Measurements from ENCODE around the gene CHPF2.
A peak's percentile ranks its signal among the peaks of the same experiment; 100 is the strongest.

CHPF2 gene

DNA sequence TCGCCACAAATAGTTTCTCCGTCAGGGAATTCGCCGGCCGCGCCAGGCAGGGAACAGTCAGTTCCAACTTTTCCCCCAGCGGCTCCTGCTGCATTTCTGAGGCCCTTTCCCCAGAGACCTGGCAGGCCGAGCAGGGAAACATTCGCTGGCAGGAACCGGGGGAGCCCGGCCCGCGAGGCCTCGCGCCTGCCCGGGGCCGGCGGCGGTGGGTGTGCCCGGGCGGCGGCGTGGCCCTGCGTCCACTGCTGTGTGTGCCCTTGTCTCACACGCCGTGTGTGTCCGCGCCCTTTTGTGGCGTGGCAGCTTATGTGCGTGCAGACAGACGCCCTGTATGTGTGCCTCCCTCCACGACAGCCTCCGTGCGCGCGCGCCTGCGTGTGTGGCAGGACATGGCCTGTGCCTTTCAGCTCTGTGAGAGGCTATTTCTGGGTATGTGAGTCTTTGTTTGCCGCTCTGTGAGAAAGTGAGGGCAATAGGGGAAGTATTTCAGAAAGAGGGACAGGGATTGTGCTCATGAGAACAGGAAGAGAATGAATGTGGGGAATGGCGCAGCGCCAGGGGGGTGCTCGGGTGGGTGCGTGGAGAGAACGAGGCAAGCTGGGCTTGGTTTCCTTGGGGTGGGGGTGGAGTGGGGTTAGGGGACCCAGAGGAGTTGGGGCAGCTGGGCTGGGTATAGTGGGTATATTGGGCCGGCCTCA lies 16.9 kb downstream of the CHPF2 start:
- Histone ChIP-seq H3K27ac (ENCODE audit: low read depth, low read length) (peak overlapping the region; percentile 67), H3K79me1 (ENCODE audit: low read length) (no peaks in the 10 kb centered on the region), H3K18ac (ENCODE audit: low read length) (peak overlapping the region; percentile 3), H3K9ac (ENCODE audit: low read length) (peak overlapping the region; percentile 85), H3K4me3 (ENCODE audit: low read length) (no peak overlapping the region), H3K56ac (ENCODE audit: low read length) (peak overlapping the region; percentile 99), H3K36me3 (ENCODE audit: control insufficient read depth, insufficient read depth, low read length) (no peaks in the 10 kb centered on the region), H4K5ac (ENCODE audit: low read length) (no peak overlapping the region), H2AK5ac (ENCODE audit: low read length) (no peak overlapping the region), H2BK120ac (ENCODE audit: low read depth, low read length) (peak overlapping the region; percentile 31), H3K79me2 (ENCODE audit: control insufficient read depth, insufficient read depth, low read length) (no peaks in the 10 kb centered on the region), H3K4me1 (ENCODE audit: control insufficient read depth, low read depth, low read length) (peaks cover 30% of the 10 kb centered on the region), H3K4me2 (ENCODE audit: low read length) (peak overlapping the region; percentile 89), H4K8ac (ENCODE audit: low read depth, low read length) (no peak overlapping the region), H2BK15ac (replicated peaks; ENCODE audit: low read depth) (no peak overlapping the region), H3K4ac (ENCODE audit: low read depth, low read length) (peak overlapping the region; percentile 44), H3K23ac (ENCODE audit: low read length) (no peak overlapping the region), H3K27me3 (ENCODE audit: insufficient read depth, low read length, poor library complexity) (peaks cover 2% of the 10 kb centered on the region), H2BK5ac (ENCODE audit: low read length) (peak overlapping the region; percentile 86)
- no peak for DNase-seq
- WGBS (ENCODE audit: extremely low coverage, insufficient coverage, low lambda C conversion rate), result no CpG with 5 or more reads among the region's 45 CpGs

DNA sequence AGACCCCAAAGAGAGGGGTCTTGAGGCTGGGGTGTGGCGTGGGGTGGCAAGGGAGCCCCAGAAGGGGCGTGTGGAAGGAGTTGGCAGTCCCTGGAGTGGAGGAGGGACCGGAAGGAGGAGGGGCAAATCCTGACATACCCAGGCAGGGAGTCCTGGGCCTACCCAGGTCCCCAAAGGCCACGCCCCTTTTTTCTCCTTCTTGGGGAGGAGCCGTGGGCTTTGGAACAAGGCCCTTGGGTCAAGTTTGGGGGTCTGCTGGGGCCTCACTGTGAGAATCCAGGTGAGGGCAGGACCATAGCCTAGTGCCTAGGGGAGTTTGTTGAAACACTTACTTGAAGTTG lies 17.4 kb downstream of the CHPF2 start:
- peaks cover under 1% of the 10 kb centered on the region for H3K27me3 ChIP-seq (ENCODE audit: insufficient read depth, low read length, poor library complexity)

DNA sequence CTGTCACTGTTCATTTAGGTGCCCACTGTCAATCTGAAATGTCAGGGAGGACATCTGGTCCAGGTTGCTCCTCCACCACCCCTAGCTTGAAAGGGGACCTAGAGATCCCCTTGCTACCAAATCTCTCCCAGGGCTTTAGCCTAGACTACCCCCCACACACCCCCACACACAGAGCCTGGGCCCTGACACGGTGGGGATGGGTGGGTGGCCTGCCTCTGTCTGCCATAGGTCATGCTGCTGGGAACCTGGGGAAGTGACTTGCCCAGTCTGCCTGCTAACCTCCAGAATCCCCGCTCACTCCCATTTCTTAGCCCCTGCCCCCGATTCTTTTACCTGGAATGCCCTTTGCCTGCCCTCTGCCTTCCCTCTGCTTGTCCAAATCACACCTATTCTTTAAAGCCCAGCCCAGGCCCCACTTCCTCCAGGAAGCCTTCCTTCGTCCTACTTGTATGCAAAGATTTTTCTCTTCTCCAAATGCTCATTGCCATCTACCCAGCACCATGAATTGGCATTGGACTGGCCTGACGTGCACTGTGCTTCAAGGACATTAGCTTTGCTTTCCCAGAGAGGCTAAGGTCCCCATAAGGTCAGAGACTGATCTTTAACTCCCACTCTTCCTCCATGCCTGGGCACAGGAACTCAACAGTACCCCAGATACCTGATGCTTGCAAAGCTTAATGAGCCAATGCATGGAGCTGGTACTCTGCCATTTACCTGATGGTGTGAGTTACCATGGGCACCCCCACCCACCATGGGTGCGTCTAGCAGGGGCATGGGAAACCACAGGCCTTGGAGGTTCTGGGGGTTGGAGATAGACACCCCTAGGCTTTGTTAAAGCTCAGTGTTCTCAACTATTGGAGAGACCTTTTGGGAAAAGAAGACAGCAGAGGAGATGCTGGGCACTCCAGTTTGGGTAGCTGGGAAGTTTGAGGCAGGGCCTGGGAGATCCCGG lies 18.2 kb downstream of the CHPF2 start:
- Histone ChIP-seq H2BK5ac (ENCODE audit: low read length) (no peak overlapping the region), H3K23ac (ENCODE audit: low read length) (no peak overlapping the region), H2BK15ac (replicated peaks; ENCODE audit: low read depth) (no peak overlapping the region), H3K27ac (ENCODE audit: low read depth, low read length) (no peak overlapping the region), H3K9ac (ENCODE audit: low read length) (peak overlapping the region; percentile 7), H3K56ac (ENCODE audit: low read length) (peak overlapping the region; percentile 53), H2BK120ac (ENCODE audit: low read depth, low read length) (peak overlapping the region; percentile 3), H3K4ac (ENCODE audit: low read depth, low read length) (no peak overlapping the region), H2AK5ac (ENCODE audit: low read length) (peak overlapping the region; percentile 84), H3K4me2 (ENCODE audit: low read length) (no peak overlapping the region), H3K79me1 (ENCODE audit: low read length) (no peaks in the 10 kb centered on the region), H4K5ac (ENCODE audit: low read length) (no peak overlapping the region), H3K36me3 (ENCODE audit: control insufficient read depth, insufficient read depth, low read length) (no peaks in the 10 kb centered on the region), H3K79me2 (ENCODE audit: control insufficient read depth, insufficient read depth, low read length) (no peaks in the 10 kb centered on the region), H3K4me1 (ENCODE audit: control insufficient read depth, low read depth, low read length) (peaks cover 30% of the 10 kb centered on the region), H3K27me3 (ENCODE audit: insufficient read depth, low read length, poor library complexity) (no peaks in the 10 kb centered on the region), H3K18ac (ENCODE audit: low read length) (peak overlapping the region; percentile 16), H3K4me3 (ENCODE audit: low read length) (no peak overlapping the region), H4K8ac (ENCODE audit: low read depth, low read length) (no peak overlapping the region)
- DNase-seq, result no peak
- no CpG with 5 or more reads among the region's 7 CpGs for WGBS (ENCODE audit: extremely low coverage, insufficient coverage, low lambda C conversion rate)

More for the DNA sequence above, 17.4 kb downstream of the CHPF2 start:
- peak; percentile 73 for DNase-seq
- no peak overlapping the region for H2BK5ac ChIP-seq (ENCODE audit: low read length)
- no peaks in the 10 kb centered on the region for H3K36me3 ChIP-seq (ENCODE audit: control insufficient read depth, insufficient read depth, low read length)
- H3K18ac ChIP-seq (ENCODE audit: low read length), result peak overlapping the region; percentile 16
- peaks cover 30% of the 10 kb centered on the region for H3K4me1 ChIP-seq (ENCODE audit: control insufficient read depth, low read depth, low read length)
- peak overlapping the region; percentile 7 for H3K9ac ChIP-seq (ENCODE audit: low read length)
- H3K79me2 ChIP-seq (ENCODE audit: control insufficient read depth, insufficient read depth, low read length), result no peaks in the 10 kb centered on the region
- no peak overlapping the region for H4K8ac ChIP-seq (ENCODE audit: low read depth, low read length)
- no peak overlapping the region for H4K5ac ChIP-seq (ENCODE audit: low read length)
- no peak overlapping the region for H3K23ac ChIP-seq (ENCODE audit: low read length)
- no peak overlapping the region for H3K27ac ChIP-seq (ENCODE audit: low read depth, low read length)
- WGBS (ENCODE audit: extremely low coverage, insufficient coverage, low lambda C conversion rate), result no CpG with 5 or more reads among the region's 5 CpGs
- peak overlapping the region; percentile 3 for H2BK120ac ChIP-seq (ENCODE audit: low read depth, low read length)
- no peak overlapping the region for H3K4me3 ChIP-seq (ENCODE audit: low read length)
- no peak overlapping the region for H3K4me2 ChIP-seq (ENCODE audit: low read length)
- H3K4ac ChIP-seq (ENCODE audit: low read depth, low read length), result no peak overlapping the region
- H2AK5ac ChIP-seq (ENCODE audit: low read length), result peak overlapping the region; percentile 84
- no peaks in the 10 kb centered on the region for H3K79me1 ChIP-seq (ENCODE audit: low read length)
- H2BK15ac ChIP-seq (replicated peaks; ENCODE audit: low read depth), result no peak overlapping the region
- peak overlapping the region; percentile 99 for H3K56ac ChIP-seq (ENCODE audit: low read length)

DNA sequence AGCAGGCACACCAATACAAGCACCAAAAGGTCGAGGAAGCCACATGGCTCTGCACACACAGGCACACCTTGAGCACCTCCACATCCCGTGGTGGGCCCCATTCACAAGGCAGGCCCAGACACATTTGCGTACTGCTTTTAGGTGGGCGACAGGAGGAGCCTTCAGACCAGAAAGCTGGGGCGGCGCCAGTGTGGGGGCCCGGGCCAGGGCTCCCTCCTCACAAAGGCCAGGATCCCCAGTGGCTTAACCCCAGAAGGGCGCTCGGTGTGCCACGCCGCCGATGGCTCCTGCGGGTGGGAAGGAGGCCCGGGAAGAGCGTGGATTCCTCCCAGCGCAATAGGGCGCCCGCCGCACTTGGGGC lies 19.0 kb downstream of the CHPF2 start:
- H3K27ac ChIP-seq (ENCODE audit: low read depth, low read length), result no peak overlapping the region
- H2BK5ac ChIP-seq (ENCODE audit: low read length), result no peak overlapping the region
- no peak overlapping the region for H2AK5ac ChIP-seq (ENCODE audit: low read length)
- peak overlapping the region; percentile 62 for H3K9ac ChIP-seq (ENCODE audit: low read length)
- H3K4me1 ChIP-seq (ENCODE audit: control insufficient read depth, low read depth, low read length), result peaks cover 27% of the 10 kb centered on the region
- peak overlapping the region; percentile 98 for H3K23ac ChIP-seq (ENCODE audit: low read length)
- DNase-seq, result no peak
- no peak overlapping the region for H2BK120ac ChIP-seq (ENCODE audit: low read depth, low read length)
- no peaks in the 10 kb centered on the region for H3K36me3 ChIP-seq (ENCODE audit: control insufficient read depth, insufficient read depth, low read length)
- H3K4ac ChIP-seq (ENCODE audit: low read depth, low read length), result peak overlapping the region; percentile 28
- H3K56ac ChIP-seq (ENCODE audit: low read length), result peak overlapping the region; percentile 74
- no peak overlapping the region for H4K5ac ChIP-seq (ENCODE audit: low read length)
- WGBS (ENCODE audit: extremely low coverage, insufficient coverage, low lambda C conversion rate), result no CpG with 5 or more reads among the region's 19 CpGs
- no peak overlapping the region for H3K4me3 ChIP-seq (ENCODE audit: low read length)
- no peak overlapping the region for H2BK15ac ChIP-seq (replicated peaks; ENCODE audit: low read depth)
- H3K79me2 ChIP-seq (ENCODE audit: control insufficient read depth, insufficient read depth, low read length), result no peaks in the 10 kb centered on the region
- no peaks in the 10 kb centered on the region for H3K27me3 ChIP-seq (ENCODE audit: insufficient read depth, low read length, poor library complexity)
- H3K18ac ChIP-seq (ENCODE audit: low read length), result peak overlapping the region; percentile 92
- peak overlapping the region; percentile 53 for H3K4me2 ChIP-seq (ENCODE audit: low read length)
- no peaks in the 10 kb centered on the region for H3K79me1 ChIP-seq (ENCODE audit: low read length)
- H4K8ac ChIP-seq (ENCODE audit: low read depth, low read length), result no peak overlapping the region

DNA sequence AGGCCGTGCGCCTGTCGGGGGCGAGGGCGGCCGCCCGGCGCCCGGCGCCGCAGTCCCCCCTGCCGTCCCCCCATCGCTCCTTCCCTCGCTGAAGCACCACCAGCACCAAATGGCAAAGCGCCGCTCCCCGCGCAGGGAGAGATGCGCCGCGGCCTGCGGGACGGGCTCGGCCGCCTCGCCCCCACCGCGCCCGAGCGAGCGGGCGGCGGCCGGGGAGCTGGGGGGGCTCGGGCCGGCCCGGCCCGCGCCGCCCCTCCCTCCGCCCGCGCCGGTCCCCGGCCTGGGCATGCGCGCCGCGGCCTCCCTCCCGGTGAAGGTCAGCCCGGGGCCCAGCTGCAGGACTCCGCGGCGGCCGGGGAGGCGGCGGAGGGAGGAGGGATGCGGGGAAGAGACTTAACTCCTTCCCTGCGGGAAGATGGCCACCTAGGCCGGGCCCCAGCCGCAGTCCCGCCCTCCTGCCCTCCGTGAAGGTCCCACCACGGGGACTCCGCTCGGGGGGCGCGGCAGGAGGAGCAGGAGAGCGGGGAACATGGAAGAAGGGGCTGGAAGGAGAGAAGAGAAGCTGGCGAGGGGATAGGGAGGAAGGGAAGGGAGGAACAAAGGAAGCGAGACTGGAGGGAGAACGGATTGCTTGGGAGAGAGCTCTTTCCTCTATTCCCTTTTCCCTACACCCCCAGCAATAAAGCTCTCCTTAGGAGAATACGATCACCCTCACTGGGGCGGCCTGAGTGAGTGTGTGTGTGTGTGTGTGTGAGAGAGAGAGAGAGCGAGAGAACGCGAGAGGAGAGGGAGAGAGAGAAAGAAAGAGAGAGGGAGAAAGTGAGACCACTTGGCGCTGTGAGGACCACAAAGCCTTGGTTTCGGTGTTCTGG lies 19.6 kb downstream of the CHPF2 start:
- peak overlapping the region; percentile 72 for H3K4me2 ChIP-seq (ENCODE audit: low read length)
- no peak overlapping the region for H2AK5ac ChIP-seq (ENCODE audit: low read length)
- H3K79me2 ChIP-seq (ENCODE audit: control insufficient read depth, insufficient read depth, low read length), result no peaks in the 10 kb centered on the region
- H2BK5ac ChIP-seq (ENCODE audit: low read length), result peak overlapping the region; percentile 24
- WGBS (ENCODE audit: extremely low coverage, insufficient coverage, low lambda C conversion rate), result no CpG with 5 or more reads among the region's 79 CpGs
- H3K27ac ChIP-seq (ENCODE audit: low read depth, low read length), result peak overlapping the region; percentile 37
- H4K8ac ChIP-seq (ENCODE audit: low read depth, low read length), result peak overlapping the region; percentile 28
- no peaks in the 10 kb centered on the region for H3K79me1 ChIP-seq (ENCODE audit: low read length)
- peak overlapping the region; percentile 62 for H3K9ac ChIP-seq (ENCODE audit: low read length)
- H2BK120ac ChIP-seq (ENCODE audit: low read depth, low read length), result peak overlapping the region; percentile 94
- peak overlapping the region; percentile 87 for H3K56ac ChIP-seq (ENCODE audit: low read length)
- no peaks in the 10 kb centered on the region for H3K27me3 ChIP-seq (ENCODE audit: insufficient read depth, low read length, poor library complexity)
- no peaks in the 10 kb centered on the region for H3K36me3 ChIP-seq (ENCODE audit: control insufficient read depth, insufficient read depth, low read length)
- H2BK15ac ChIP-seq (replicated peaks; ENCODE audit: low read depth), result no peak overlapping the region
- peak overlapping the region; percentile 98 for H3K23ac ChIP-seq (ENCODE audit: low read length)
- peak overlapping the region; percentile 92 for H3K18ac ChIP-seq (ENCODE audit: low read length)
- peak; percentile 72 for DNase-seq
- peak overlapping the region; percentile 56 for H3K4ac ChIP-seq (ENCODE audit: low read depth, low read length)
- peak overlapping the region; percentile 51 for H3K4me3 ChIP-seq (ENCODE audit: low read length)
- peaks cover 24% of the 10 kb centered on the region for H3K4me1 ChIP-seq (ENCODE audit: control insufficient read depth, low read depth, low read length)
- no peak overlapping the region for H4K5ac ChIP-seq (ENCODE audit: low read length)

Data from mesendoderm (in vitro differentiated cells).